ENCODE data around the gene RPL32. TPM values are rescaled to one million over a fixed set of nuclear protein-coding genes. Genes with fewer than 3 reads are reported as not detected.

RPL32 gene
- total and polyA plus RNA-seq, 2 of the 4 experiments (the other 2 are of a cell fraction) = 566 to 1,856 TPM

GRCh38 chr3:12807601-12808359, 33.6 kb downstream of the RPL32 start:
- ChIA-PET CTCF (no interaction called here), POLR2A (ENCODE audit: unreplicated experiment) (no interaction called here)
- Histone ChIP-seq H3K36me3 (ENCODE audit: control insufficient read depth, insufficient read depth, low read length) (peaks cover 20% of the 10 kb centered on the region; the same call in 1 of the 2 replicates), H2AK5ac (ENCODE audit: low read depth, low read length) (no peak overlapping the region), H4K5ac (ENCODE audit: low read depth, low read length) (no peak overlapping the region), H3K27me3 (ENCODE audit: control insufficient read depth, insufficient read depth, low read length) (no peaks in the 10 kb centered on the region), H3K9me1 (ENCODE audit: insufficient read depth, low read length) (no peaks in the 10 kb centered on the region), H3K27ac (ENCODE audit: insufficient read depth, low read length) (no peak overlapping the region), H3K4ac (ENCODE audit: low read depth, low read length) (no peak overlapping the region), H2BK120ac (ENCODE audit: low read depth, low read length) (no peak overlapping the region), H2AK9ac (replicated peaks; ENCODE audit: low read depth, low read length, poor library complexity) (no peak overlapping the region), H3K4me3 (ENCODE audit: insufficient read depth, low read depth, low read length) (no peak overlapping the region), H3K4me2 (ENCODE audit: low read depth, low read length) (no peak overlapping the region), H3K79me1 (ENCODE audit: low read depth in 1 of 2, low read length in 2 of 2) (no peaks in the 10 kb centered on the region; a peak in 1 of 4 replicates), H3K23ac (ENCODE audit: low read depth, low read length) (no peak overlapping the region), H3K18ac (ENCODE audit: low read depth, low read length) (no peak overlapping the region), H3K9ac (ENCODE audit: low read depth, low read length) (no peak overlapping the region), H4K91ac (ENCODE audit: insufficient read depth, low read depth, low read length) (no peak overlapping the region), H3K56ac (ENCODE audit: extremely low read depth, insufficient read depth, low read length) (no peak overlapping the region), H2AFZ (replicated peaks; ENCODE audit: low read length, poor library complexity) (no peak overlapping the region), H3K9me3 (ENCODE audit: control insufficient read depth, insufficient read depth, low read length) (no peaks in the 10 kb centered on the region), H4K20me1 (ENCODE audit: insufficient read depth, low read length) (no peaks in the 10 kb centered on the region), H4K8ac (ENCODE audit: low read depth in 2 of 2, low read length in 2 of 2) (no peak overlapping the region), H3K4me1 (ENCODE audit: control insufficient read depth, insufficient read depth, low read length) (peaks cover 2% of the 10 kb centered on the region; the same call in 1 of the 2 replicates), H2BK20ac (ENCODE audit: low read depth, low read length) (no peak overlapping the region), H3K14ac (replicated peaks; ENCODE audit: low read depth, low read length) (no peak overlapping the region), H2BK5ac (ENCODE audit: low read depth, low read length, poor library complexity, severe bottlenecking) (no peak overlapping the region), H2BK15ac (ENCODE audit: low read depth, low read length) (no peak overlapping the region)
- BruUV-seq (replicated peaks) = no TSS peak
- intact Hi-C loops (cut with micrococcal nuclease) = no loop called here
- dilution Hi-C loops (cut with HindIII; ENCODE audit: low sequenced_read_pairs, unreplicated experiment) = no loop called here
- WGBS, 2 experiments (ENCODE audit: extremely low coverage in 2 of 2, insufficient read length in 1 of 2) = 41% methylated on average over 2 of the region's 7 CpGs; no CpG with 5 or more reads in 1 of the 2 experiments
- no peak for ATAC-seq (ENCODE audit: low read depth)
- DNase-seq = no peak
- in situ Hi-C loops (cut with MboI; ENCODE audit: low sequenced_read_pairs) = no loop called here
- no peak for TF ChIP-seq ELK1 (IDR thresholded peaks at IDR 0.05; ENCODE audit: borderline replicate concordance, low read depth, low read length)
- no peak for TF ChIP-seq CEBPB (IDR thresholded peaks at IDR 0.05; ENCODE audit: low read depth, low read length)
- no peak for TF ChIP-seq MXI1 (IDR thresholded peaks at IDR 0.05; ENCODE audit: borderline replicate concordance, low read depth, low read length)
- TF ChIP-seq BHLHE40 (IDR thresholded peaks at IDR 0.05; ENCODE audit: low read depth, low read length) = no peak
- TF ChIP-seq SMC3 (IDR thresholded peaks at IDR 0.05; ENCODE audit: low read depth, low read length) = no peak
- TF ChIP-seq MAZ (IDR thresholded peaks at IDR 0.05; ENCODE audit: borderline replicate concordance, low read depth, low read length) = no peak
- no peak for TF ChIP-seq RAD21 (IDR thresholded peaks at IDR 0.05; ENCODE audit: low read length)
- no peak for TF ChIP-seq NFE2L2 (IDR thresholded peaks at IDR 0.05; ENCODE audit: low read depth, low read length)
- TF ChIP-seq RCOR1 (IDR thresholded peaks at IDR 0.05; ENCODE audit: insufficient replicate concordance, low read length) = no peak
- TF ChIP-seq CTCF (conservative IDR thresholded peaks at IDR 0.05; ENCODE audit: low read depth, low read length) = no peak
- no peak for TF ChIP-seq POLR2A (IDR thresholded peaks at IDR 0.05; ENCODE audit: low read depth, low read length)
- TF ChIP-seq CHD1 (IDR thresholded peaks at IDR 0.05; ENCODE audit: low read depth, low read length) = no peak
- TF ChIP-seq FOS (IDR thresholded peaks at IDR 0.05; ENCODE audit: low read depth, low read length) = no peak
- TF ChIP-seq MAFK (IDR thresholded peaks at IDR 0.05; ENCODE audit: low read depth, low read length) = no peak
- TF ChIP-seq, protein P1, sequence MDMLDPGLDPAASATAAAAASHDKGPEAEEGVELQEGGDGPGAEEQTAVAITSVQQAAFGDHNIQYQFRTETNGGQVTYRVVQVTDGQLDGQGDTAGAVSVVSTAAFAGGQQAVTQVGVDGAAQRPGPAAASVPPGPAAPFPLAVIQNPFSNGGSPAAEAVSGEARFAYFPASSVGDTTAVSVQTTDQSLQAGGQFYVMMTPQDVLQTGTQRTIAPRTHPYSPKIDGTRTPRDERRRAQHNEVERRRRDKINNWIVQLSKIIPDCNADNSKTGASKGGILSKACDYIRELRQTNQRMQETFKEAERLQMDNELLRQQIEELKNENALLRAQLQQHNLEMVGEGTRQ (IDR thresholded peaks at IDR 0.05; ENCODE audit: low read depth, low read length) = no peak
- no peak for TF ChIP-seq RFX5 (IDR thresholded peaks at IDR 0.05; ENCODE audit: low read depth, low read length)
